HG02970 (cell line): ENCODE results near the gene ZNF662.

Experiments
- ATAC-seq: cut with Tn5 transposase; IDR thresholded peaks from one replicate; pipeline ENCODE4 v1.9.1; 2021; ENCODE audit warnings: mild to moderate bottlenecking, moderate library complexity, moderate number of reproducible peaks; ENCODE audit not compliant: unreplicated experiment, low FRiP score

Gene ZNF662

DNA sequence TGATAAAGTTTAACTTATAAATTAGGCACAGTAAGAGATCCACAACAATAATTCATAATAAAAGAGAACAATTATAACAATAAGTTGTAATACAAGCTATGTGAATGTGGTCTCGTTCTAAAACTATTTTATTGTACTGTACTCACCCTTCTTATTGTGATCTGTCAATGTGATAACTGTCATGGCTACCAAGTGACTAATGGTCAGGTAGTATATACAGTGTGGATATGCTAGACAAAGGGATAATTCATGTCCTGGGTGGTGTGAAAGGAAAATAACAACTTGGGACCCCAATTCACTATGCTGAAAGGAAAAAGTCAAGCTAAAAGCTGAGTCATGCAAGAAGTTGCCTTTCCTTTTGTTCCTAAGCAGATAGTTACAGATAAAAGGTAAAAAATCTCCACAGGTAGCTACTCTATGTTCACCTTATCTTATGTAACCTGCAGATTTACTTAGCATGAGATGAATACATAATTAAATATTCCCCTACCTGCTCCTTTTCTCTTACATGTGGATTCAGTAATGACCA lies 19.6 kb upstream of the ZNF662 start:
- ATAC-seq: no peak

DNA sequence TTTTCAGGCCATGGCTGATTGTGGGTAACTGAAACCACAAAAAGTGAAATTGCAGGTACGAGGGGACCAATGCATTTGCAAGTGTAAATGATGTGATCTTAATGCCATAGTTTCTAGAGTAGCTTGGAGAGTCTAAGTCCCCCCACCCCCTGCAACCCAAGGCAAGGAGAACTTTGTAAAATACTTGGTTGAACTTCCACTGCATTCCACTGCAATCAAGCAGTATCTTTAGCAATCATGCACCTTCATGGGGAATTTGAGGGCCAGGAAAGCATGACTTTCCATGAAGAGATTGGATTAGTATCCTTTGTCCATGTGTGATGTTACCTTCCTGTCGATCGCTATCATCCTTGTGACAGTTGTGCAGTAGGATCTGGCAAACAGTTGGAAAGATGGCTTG lies 18.9 kb upstream of the ZNF662 start:
- ATAC-seq: no peak

GRCh38 chr3:42891042-42891441 lies 14.9 kb upstream of the ZNF662 start:
- ATAC-seq: no peak

- ATAC-seq: no peak
These were observed 13.8 kb upstream of the ZNF662 start for GRCh38 chr3:42892169-42892568.

DNA sequence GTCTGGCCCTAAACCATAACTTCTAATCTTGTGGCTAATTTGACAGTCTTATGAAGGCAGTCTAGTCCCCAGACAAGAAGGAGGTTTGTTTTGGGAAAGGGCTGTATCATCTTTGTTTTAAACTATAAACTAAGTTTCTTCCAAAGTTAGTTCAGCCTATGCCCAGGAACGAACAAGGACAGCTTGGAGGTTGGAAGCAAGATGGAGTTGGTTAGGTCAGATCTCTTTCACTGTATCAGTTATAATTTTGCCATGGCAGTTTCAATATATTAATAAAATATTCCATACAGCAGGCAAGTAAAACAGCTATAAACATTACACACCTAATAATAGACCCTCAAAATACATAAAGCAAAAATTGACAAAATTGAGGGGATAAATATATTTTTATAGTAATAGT lies 13.1 kb upstream of the ZNF662 start:
- no peak for ATAC-seq

- ATAC-seq: no peak
These were observed 11.0 kb upstream of the ZNF662 start for GRCh38 chr3:42894698-42895579.

DNA sequence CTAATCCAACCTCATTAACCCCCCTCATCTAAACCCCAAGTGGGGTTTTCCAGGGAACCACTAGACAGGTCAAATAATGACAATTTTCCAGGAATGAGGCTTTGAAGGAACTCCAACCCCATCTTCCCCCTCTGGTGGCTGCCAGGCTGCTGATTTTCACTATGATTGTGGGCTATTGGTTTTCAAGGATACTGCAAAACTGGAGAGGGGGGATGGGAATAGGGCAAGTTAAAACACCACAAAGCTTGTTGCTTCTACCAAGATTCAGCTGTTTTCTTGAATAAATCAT lies 10.4 kb upstream of the ZNF662 start:
- ATAC-seq: no peak

- no peak for ATAC-seq
These were observed 6.9 kb upstream of the ZNF662 start for GRCh38 chr3:42898896-42899675.

GRCh38 chr3:42900226-42901072 lies 5.5 kb upstream of the ZNF662 start:
- ATAC-seq: no peak

GRCh38 chr3:42901073-42901415 lies 4.9 kb upstream of the ZNF662 start:
- no peak for ATAC-seq

DNA sequence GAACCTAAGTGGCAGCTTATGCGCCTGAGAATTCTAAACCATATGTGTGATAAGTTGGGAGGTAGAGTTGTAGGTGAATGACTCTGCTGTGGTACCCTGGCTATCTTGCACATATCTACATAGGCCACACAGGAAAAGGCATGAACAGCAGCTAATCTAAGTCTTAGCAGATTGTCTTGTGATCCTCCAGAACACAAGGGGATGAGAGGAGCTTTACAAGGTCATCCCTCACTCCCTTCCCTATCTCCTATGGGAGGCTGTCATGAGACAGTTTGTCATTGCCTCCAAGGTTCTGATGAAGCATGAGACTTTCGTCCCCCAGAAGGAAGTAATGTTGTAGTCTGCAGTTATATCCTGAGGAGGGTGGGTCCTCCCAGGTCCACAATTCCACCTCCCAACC lies 3.7 kb upstream of the ZNF662 start:
- ATAC-seq: no peak

DNA sequence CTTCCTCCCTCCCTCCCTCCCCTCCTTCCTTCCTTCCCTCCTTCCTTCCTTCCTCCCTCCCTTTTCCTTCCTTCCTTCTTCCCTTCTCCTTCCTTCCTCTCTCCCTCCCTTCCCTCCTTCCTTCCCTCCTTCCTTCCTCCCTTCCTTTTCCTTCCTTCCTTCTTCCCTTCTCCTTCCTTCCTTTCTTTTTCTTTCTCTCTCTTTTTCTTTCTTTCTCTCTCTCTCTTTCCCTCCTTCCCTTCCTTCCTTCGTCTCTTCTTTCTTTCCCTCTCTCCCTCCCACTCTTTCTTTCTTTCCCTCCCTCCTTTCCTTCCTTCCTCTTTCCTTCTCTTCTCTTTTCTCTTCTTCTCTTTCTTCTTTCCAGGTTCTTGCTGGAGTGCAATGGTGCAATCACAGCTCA lies 1.9 kb upstream of the ZNF662 start:
- no peak for ATAC-seq

- no peak for ATAC-seq
These were observed 237 bp upstream of the ZNF662 start for GRCh38 chr3:42905740-42906069.

GRCh38 chr3:42906848-42907183 lies 874 bp downstream of the ZNF662 start:
- no peak for ATAC-seq

GRCh38 chr3:42908675-42909074 lies 2.7 kb downstream of the ZNF662 start:
- ATAC-seq: no peak

DNA sequence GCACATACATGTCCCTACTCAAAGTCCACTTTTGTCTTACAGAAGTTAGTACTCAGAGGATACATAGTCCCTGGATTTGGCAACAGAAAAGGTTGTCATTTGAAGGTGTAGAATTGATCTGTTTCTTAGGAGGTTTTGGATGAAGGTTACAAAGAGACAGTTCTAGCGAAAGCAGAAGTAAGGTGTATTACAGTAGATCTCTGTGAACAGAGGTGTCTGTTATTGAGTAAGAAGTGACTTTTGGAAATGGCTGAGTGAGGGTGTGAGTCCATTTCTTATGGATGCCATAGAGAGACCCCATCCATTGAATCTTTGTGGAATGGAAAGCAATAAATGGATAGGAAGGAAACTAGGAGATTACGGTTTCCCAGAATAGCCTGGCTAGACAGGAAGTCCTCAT lies 5.6 kb downstream of the ZNF662 start:
- ATAC-seq: no peak

DNA sequence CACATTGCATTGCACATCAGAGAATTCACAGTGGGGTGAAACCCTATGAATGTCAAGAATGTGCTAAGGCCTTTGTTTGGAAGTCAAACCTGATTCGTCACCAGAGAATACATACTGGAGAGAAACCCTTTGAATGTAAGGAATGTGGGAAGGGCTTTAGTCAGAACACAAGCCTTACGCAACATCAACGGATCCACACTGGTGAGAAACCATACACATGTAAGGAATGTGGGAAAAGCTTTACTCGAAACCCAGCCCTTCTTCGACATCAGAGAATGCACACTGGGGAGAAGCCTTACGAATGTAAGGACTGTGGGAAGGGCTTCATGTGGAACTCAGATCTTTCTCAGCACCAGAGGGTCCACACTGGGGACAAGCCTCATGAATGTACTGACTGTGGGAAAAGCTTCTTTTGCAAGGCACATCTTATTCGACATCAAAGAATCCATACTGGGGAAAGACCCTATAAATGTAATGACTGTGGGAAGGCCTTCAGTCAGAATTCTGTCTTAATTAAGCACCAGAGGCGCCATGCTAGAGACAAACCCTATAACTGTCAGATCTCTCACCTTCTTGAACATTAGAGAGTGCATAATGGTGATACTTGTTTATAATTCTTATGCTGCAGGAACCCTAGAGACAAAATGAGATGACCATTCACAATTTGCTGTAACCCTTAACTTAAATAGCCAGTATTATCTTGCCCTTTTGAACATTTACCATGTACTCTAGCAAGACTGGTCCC lies 9.0 kb downstream of the ZNF662 start:
- no peak for ATAC-seq

GRCh38 chr3:42923606-42924005 lies 17.7 kb downstream of the ZNF662 start:
- no peak for ATAC-seq

DNA sequence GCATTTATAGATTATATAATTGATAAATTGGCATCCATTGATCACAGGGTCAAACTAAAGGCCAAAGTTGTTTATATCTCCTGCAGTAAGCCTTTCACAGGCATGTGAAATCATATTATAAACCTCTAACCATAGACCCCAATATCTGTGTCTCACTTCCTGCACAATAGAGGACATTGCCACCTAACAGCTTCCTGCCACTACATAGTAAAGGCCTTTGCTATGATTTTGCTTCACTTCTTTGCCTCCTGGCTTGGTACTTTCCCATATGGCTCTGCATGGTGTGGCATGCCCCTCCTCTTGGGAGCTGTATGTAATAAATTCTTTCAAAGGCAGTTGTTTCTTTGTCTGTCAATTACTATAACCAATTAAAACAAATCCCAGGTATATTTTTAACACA lies 20.4 kb downstream of the ZNF662 start:
- no peak for ATAC-seq

GRCh38 chr3:42934111-42934510 lies 28.2 kb downstream of the ZNF662 start:
- no peak for ATAC-seq

GRCh38 chr3:42934910-42935309 lies 29.0 kb downstream of the ZNF662 start:
- no peak for ATAC-seq
